Heart left ventricle (tissue), 13 donors: Measurements from ENCODE around the gene TEDC1.

Experiments
- CTCF ChIP-seq, 12 donors: fragments of 200-600 bp; sonication (generic) in 4 of 12; IDR thresholded peaks; one replicate each; pipeline versions ENCODE4 v1.5.0 to v1.8.0; 2018 to 2022; ENCODE audit warnings: antibody characterized with exemption in 12 of 12, mild to moderate bottlenecking in 5 of 12
- POLR2A ChIP-seq, 2 donors: fragments of 450-650 bp; IDR thresholded peaks; one replicate each; pipeline ENCODE4 v1.6.1; 2017; ENCODE audit warnings: antibody characterized with exemption in 2 of 2, mild to moderate bottlenecking in 2 of 2, moderate library complexity in 2 of 2
- donor health status: ischemic (EF 13 %, LVEDD 7.1; RV severe dilation, severe dysfunction).
- donor health status: DM: no; HTN: yes; CAD: no.
- donor health status: DM: no; HTN: no; CAD: no.
- donor health status: ischemic (EF 25% LVEDD 6.9; RV normal size, moderate dysfunction).
- donor health status: ischemic (EF 25% LVEDD 5.7; RV mildly dilated, moderate dysfunction).
- donor health status: ischemic (EF 35%, LVEDD 5.7; RV mildly dilated, moderate dysfunction).
- donor health status: nonischemic (EF 11% LVEDD 7.7; RV severe dilation, severe dysfunction).
- donor health status: DM: yes; HTN: yes; CAD: no.
- donor health status: PGD.
- donor health status: ischemic (EF 29% LVEDD 5.4; RV normal size, mild dysfunction).
- donor health status: nonischemic (EF 23%, LVEDD 6.1; RV moderate dilation, normal function).

- TF ChIP-seq CTCF (IDR thresholded peaks at IDR 0.05) (peak in 10 of 12 donors; percentile 19 to 50 (median 38)), POLR2A (IDR thresholded peaks at IDR 0.05) (no peak)
Observed at GRCh38 chr14:105471297-105471821, 19.7 kb upstream of the TEDC1 start.
